NCI-H82 treated with DMSO at 0.1 percent for 48 hours (cell line): ENCODE results near the gene SETDB2.

Source experiments
- DNase-seq: peaks from one replicate; lab custom pipeline; 2025; ENCODE audit not compliant: unreplicated experiment; lab: John Stamatoyannopoulos, UW

SETDB2 gene

DNA sequence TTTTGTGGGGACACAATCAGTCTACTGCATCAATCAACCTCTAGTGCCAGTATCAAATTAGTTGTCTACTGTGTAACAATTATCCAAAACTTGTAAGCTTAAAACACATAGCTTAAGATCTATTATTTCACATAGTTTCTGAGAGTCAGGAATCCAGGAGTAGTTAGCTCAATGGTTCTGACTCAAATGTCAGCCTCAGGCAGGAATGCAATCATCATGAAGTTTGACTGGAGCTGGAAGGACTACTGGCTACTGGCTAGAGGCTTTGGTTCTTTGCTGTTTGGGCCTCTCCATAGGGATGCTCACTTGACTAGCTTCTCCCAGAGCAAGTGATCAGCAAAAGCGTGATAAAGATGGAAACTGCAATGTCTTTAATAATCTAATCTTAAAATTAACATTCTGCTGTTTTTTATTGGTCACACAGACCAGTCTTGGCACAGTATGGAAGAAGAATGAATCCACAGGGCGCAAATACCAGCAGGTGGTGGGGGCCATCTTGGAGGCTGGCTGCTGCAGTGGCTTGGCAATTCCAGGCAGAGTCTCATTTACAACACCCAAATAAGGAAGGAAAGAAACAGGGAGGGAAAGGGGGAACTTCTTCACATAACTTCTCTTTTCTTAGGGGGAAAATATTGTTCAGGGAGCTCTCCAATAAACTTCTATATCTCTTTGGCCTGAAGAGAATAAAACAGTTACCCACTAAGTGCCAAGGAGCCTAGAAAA, 15.9 kb upstream of the SETDB2 start:
- no peak for DNase-seq

DNA sequence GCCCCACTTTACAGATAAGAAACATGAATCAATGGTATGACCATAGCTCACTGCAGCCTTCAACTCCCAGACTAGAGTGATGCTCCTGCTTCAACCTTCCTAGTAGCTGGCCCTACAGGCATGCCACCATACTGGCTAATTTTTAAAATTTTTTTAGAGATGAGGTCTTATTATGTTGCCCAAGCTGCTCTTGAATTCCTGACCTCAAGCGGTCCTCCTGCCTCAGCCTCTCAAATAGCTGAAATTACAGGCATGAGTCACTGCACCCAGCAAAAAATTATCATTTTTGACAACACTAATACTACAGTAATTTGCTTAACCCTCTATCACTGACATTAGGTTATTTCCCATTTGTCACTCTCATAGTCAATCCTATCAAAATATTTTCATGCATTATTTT, 15.0 kb upstream of the SETDB2 start:
- no peak for DNase-seq

GRCh38 chr13:49435992-49436391, 8.1 kb upstream of the SETDB2 start:
- DNase-seq = no peak

- no peak for DNase-seq
These were observed 7.2 kb upstream of the SETDB2 start for GRCh38 chr13:49436890-49437289.

DNA sequence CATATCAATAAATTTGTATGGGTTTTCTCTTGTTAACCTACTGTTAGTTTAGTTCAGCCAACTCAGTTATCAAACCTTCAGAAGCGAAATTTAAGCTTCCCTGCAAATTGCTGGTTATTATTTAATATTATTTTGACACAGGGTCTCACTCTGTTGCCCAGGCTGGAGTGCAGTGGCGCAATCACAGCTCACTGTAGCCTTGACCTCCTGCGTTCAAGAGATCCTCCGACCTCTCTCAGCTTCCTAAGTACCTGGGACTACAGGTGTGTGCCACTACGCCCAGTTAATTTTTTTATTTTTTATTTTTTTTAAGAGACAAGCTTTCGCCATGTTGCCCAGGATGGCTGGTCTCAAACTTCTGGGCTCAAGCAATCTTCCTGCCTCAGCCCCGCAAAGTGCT, 6.4 kb upstream of the SETDB2 start:
- no peak for DNase-seq

DNA sequence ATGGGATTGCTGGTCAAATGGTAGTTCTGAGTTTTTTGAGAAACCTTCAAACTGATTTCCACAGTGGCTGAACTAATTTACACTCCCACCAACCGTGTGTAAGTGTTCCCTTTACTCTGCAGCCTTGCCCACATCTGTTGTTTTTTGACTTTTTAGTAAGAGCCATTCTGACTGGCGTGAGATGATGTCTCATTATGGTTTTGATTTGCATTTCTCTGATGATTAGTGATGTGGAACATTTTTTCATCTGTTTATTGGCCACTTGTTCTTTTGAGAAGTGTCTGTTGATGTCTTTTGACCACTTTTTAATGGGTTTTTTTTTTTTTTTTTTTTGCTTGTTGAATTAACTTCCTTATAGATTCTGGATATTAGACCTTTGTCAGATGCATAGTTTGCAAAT, 4.5 kb upstream of the SETDB2 start:
- DNase-seq = no peak

- no peak for DNase-seq
These were observed 2.8 kb upstream of the SETDB2 start for GRCh38 chr13:49441312-49441711.

- no peak for DNase-seq
These were observed 2.2 kb upstream of the SETDB2 start for GRCh38 chr13:49441846-49442245.

GRCh38 chr13:49443357-49443703, 744 bp upstream of the SETDB2 start:
- DNase-seq = no peak

DNA sequence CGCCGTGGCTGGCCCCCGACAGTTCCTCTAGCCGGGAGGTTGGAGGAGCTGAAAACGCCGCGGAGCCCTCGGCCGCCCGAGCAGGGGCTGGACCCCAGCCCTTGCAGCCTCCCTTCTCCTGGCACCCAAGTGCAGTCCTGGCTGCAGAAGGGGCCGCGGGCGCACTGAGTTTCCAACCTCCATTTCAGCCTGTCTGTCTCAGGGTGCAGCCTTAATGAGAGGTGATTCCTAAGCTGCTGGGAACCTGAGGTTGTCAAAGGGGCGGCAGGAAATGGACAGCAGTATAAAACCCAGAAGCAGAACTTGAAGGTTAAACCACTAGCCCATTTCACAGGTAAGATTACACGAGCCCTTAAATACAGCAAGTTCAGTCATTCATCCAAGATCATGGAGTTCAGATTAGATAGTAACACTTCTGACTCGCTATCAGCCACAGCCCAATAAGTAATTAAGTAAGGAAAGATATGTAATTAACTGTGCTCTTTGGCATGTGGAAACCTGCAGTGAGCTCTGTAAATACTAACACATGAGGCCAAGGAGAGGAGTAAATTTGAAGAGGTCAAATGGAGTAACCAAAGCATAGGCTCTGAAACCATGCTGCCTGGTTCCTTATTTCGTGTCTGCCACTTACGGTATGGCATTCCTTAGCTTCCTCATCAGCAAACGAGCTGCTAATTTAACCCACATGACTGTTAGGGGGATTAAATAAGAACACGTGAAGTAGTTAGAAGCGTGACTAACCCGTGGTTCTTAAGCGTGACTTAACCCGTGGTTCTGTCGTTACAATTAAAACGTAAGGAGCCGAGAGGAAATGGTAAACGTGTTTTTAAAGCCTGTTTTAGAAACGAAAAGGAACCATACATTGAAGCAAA, 686 bp downstream of the SETDB2 start:
- no peak for DNase-seq

GRCh38 chr13:49446473-49446872, 2.4 kb downstream of the SETDB2 start:
- no peak for DNase-seq

- DNase-seq = no peak
These were observed 4.7 kb downstream of the SETDB2 start for GRCh38 chr13:49448753-49449152.

DNA sequence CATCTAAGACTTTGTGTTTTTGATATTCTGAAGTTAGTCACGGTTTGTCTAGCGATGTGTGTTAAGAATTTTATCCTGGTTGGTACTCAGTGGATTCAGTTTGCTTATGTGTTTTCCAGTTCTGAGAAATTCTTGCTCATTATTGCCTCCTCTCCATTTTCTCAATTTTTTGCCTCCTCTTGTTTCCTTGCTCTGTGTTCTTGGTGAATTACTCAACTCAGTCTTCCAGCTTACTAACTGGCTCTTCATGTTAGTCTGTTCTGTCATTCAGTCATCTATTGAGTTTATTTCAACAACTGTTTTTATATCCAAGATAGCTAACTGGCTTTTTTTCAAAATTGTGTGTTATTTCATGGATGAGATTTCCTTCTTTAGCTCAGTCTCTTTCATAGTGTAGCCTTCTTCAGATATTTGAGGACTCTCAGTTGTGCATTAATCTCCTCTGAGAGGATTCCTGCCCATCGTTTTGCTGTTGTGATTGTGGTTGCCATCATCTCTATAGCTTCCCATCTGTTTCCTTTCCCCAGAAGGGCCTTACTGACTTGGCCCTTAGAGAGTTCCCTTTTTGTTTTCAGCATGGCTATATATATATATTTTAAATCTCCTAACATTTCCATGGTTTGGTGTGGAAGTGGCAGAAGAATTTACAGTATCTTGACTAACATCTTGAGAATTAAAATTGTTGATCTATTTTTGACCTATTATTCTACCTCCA, 6.2 kb downstream of the SETDB2 start:
- DNase-seq = no peak

GRCh38 chr13:49452725-49453457, 8.8 kb downstream of the SETDB2 start:
- DNase-seq = no peak

DNA sequence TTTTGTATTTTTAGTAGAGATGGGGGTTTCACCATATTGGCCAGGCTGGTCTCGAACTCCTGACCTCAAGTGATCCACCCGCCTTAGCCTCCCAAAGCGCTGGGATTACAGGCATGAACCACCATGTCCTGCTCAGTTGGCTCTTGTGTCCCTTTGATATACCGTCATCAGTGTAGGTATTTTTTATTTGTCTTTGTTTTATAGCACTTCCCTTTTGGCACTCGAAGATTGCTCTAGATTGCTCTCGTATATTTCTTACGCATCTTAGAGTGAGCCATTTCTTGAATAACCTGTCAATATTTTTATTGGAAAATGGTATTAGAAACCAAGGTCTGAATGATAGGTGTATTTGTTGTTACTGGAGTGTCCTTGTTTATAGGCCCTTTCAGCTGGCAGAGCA, 9.4 kb downstream of the SETDB2 start:
- DNase-seq = no peak

GRCh38 chr13:49454388-49455006, 10.4 kb downstream of the SETDB2 start:
- no peak for DNase-seq

GRCh38 chr13:49455007-49455398, 10.9 kb downstream of the SETDB2 start:
- no peak for DNase-seq

GRCh38 chr13:49456156-49456555, 12.1 kb downstream of the SETDB2 start:
- no peak for DNase-seq

DNA sequence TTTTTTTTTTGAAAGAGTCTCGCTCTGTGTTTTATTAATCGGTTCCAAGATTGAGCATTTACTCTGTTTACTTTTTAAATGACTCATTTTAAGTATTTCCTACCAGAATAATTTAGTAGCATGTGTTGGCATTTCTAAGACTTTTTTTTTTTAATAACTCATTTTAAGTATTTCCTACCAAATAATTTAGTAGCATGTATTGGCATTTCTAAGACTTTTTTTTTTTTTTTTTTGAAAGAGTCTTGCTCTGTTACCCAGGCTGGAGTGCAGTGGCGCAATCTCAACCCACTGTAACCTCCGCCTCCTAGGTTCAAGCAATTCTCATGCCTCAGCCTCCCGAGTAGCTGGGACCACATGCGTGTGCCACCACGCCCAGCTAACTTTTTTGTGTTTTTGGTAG, 13.1 kb downstream of the SETDB2 start:
- DNase-seq = no peak

- DNase-seq = no peak
These were observed 15.5 kb downstream of the SETDB2 start for GRCh38 chr13:49459580-49459979.

GRCh38 chr13:49464085-49464484, 20.0 kb downstream of the SETDB2 start:
- no peak for DNase-seq
